ENCODE measurements around the gene TAOK3. TPM values are rescaled to one million over a fixed set of nuclear protein-coding genes. Genes with fewer than 3 reads are reported as not detected.
A peak's percentile ranks its signal among the peaks of the same experiment; 100 is the strongest.

The TAOK3 gene
- total and polyA plus RNA-seq, 12 donors = 8.4 to 29.8 (median 21.2) TPM

- Histone ChIP-seq H3K36me3 (peaks cover 0 to 4% (median 0%) of the 10 kb centered on the region in 9 donors), H3K27ac (no peak overlapping the region), H3K9me3 (peaks cover 0 to 3% (median 0%) of the 10 kb centered on the region in 11 donors), H3K4me3 (no peak overlapping the region), H3K27me3 (no peaks in the 10 kb centered on the region), H3K4me1 (peaks cover 0 to 8% (median 0%) of the 10 kb centered on the region in 9 donors)
- ATAC-seq (no peak), DNase-seq (no peak)
- intact Hi-C loops (cut with DNase I) = no loop called here
- 90 to 96% methylated on average over 5 of the region's 5 CpGs for WGBS, 2 donors
- TF ChIP-seq, protein P1, sequence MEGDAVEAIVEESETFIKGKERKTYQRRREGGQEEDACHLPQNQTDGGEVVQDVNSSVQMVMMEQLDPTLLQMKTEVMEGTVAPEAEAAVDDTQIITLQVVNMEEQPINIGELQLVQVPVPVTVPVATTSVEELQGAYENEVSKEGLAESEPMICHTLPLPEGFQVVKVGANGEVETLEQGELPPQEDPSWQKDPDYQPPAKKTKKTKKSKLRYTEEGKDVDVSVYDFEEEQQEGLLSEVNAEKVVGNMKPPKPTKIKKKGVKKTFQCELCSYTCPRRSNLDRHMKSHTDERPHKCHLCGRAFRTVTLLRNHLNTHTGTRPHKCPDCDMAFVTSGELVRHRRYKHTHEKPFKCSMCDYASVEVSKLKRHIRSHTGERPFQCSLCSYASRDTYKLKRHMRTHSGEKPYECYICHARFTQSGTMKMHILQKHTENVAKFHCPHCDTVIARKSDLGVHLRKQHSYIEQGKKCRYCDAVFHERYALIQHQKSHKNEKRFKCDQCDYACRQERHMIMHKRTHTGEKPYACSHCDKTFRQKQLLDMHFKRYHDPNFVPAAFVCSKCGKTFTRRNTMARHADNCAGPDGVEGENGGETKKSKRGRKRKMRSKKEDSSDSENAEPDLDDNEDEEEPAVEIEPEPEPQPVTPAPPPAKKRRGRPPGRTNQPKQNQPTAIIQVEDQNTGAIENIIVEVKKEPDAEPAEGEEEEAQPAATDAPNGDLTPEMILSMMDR (IDR thresholded peaks at IDR 0.05) = no peak
Measured at GRCh38 chr12:118127867-118128266, 244.8 kb downstream of the TAOK3 start.

GRCh38 chr12:118126119-118126757 lies 246.5 kb downstream of the TAOK3 start:
- H3K36me3 ChIP-seq = peaks cover 0 to 4% (median 0%) of the 10 kb centered on the region in 9 donors
- peak overlapping the region in 8 of 10 donors; percentile 35 to 73 (median 66) for H3K27ac ChIP-seq
- intact Hi-C loops (cut with DNase I) = no loop called here
- DNase-seq (peak; percentile 36 to 65), ATAC-seq (peak; percentile 63 to 90 (median 84))
- peaks cover 0 to 6% (median under 1%) of the 10 kb centered on the region in 9 donors for H3K4me1 ChIP-seq
- peaks cover 0 to 3% (median 0%) of the 10 kb centered on the region in 11 donors for H3K9me3 ChIP-seq
- H3K4me3 ChIP-seq = peak overlapping the region in 1 of 10 donors; percentile 19
- no peaks in the 10 kb centered on the region for H3K27me3 ChIP-seq
- TF ChIP-seq, protein P1 (IDR thresholded peaks at IDR 0.05) = no peak
- 48 to 67% methylated on average over 13 of the region's 13 CpGs for WGBS, 2 donors

DNA sequence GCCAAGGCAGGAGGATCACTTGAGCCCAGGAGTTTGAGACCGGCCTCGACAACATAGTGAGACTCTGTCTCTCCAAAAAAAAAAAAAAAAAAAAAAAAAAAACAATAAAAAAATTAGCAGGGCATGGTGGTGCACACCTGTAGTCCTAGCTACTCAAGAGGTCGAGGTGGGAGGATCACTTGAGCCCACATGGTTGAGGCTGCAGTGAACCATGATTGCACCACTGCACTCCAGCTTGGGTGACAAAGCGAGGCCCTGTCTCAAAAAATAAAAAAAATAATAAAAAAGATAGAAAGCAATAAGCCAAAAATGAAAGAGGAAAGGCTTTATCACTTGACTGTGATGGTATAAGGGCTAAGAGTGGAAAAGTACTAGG lies 247.0 kb downstream of the TAOK3 start:
- Histone ChIP-seq H3K27me3 (no peaks in the 10 kb centered on the region), H3K4me1 (peaks cover 0 to 12% (median 5%) of the 10 kb centered on the region in 9 donors), H3K4me3 (no peak overlapping the region), H3K9me3 (peaks cover 0 to 3% (median 0%) of the 10 kb centered on the region in 11 donors), H3K27ac (peak overlapping the region in 7 of 10 donors; percentile 35 to 73 (median 69)), H3K36me3 (peaks cover 0 to 4% (median 0%) of the 10 kb centered on the region in 9 donors)
- intact Hi-C loops (cut with DNase I) = no loop called here
- WGBS, 2 donors = 95 to 98% methylated on average over 4 of the region's 4 CpGs
- ATAC-seq (no peak), DNase-seq (no peak)
- TF ChIP-seq, protein P1 (IDR thresholded peaks at IDR 0.05) = no peak

DNA sequence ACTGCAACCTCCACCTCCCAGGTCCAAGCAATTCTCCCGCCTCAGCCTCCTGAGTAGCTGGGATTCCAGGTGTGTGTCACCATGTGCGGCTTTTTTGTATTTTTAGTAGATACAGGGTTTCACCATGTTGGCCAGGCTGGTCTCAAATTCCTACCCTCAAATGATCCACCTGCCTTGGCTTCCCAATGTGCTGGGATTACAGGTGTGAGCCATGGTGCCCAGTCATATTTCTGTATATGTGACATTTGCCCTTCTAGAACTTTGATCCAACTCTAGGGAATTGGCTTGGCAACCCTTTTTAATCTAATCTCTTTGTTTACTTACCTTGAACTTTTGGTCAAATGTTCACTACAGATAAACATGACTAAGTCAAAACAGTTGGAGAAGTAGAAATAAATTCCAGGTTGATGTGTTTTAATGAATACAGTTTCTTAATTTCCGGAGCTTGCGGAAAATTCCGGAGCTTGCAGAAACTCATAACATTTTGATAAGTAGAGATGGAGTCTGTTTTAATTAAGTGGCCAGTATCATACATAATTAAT lies 248.3 kb downstream of the TAOK3 start:
- H3K36me3 ChIP-seq = peaks cover 0 to 4% (median 0%) of the 10 kb centered on the region in 9 donors
- ATAC-seq = no peak
- WGBS, 2 donors = 94 to 97% methylated on average over 5 of the region's 5 CpGs

More for the DNA sequence above, 248.3 kb downstream of the TAOK3 start:
- TF ChIP-seq, protein P1 (IDR thresholded peaks at IDR 0.05) = no peak
- Histone ChIP-seq H3K27me3 (no peaks in the 10 kb centered on the region), H3K4me3 (no peak overlapping the region), H3K4me1 (peaks cover 0 to 14% (median 5%) of the 10 kb centered on the region in 9 donors), H3K9me3 (peaks cover 0 to 1% (median 0%) of the 10 kb centered on the region in 11 donors), H3K27ac (no peak overlapping the region)
- DNase-seq = no peak
- intact Hi-C loops (cut with DNase I) = loop anchor here in 4 of 10 donors (5.0 kb wide), 1 partner anchor 253 kb away; the partner anchor contains the start of gene SUDS3 (in 4 of the 4)
